ENCODE measurements around the gene COL24A1. TPM values are rescaled to one million over a fixed set of nuclear protein-coding genes. Genes with fewer than 3 reads are reported as not detected.

COL24A1 gene
- total RNA-seq, 1 experiment from 2014 or later = 0.35 TPM

DNA sequence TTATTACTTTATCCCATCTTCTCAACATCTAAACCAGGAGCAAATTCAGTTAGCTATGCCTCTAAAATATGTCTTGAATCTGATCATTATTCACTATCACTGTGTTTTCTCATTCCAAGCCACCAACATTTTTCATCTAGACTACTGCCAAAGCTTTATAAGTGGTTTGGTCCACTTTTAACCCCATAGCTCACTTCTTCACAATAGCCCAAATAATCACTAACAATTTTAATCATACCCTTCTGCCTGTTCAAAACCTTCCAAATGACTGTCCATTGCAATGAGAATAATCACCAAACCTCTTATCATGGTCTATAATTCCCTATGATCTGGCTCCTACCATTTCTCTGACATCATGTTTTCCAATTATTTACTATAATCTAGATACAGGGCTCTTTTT, 298.6 kb downstream of the COL24A1 start:
- DNase-seq = no peak
- Histone ChIP-seq H2AK5ac (ENCODE audit: insufficient read length, low read length) (no peak overlapping the region), H3K23me2 (ENCODE audit: insufficient read length, low read depth, low read length, poor library complexity, severe bottlenecking) (no peaks in the 10 kb centered on the region), H2BK15ac (ENCODE audit: low read depth, low read length) (no peak overlapping the region), H4K91ac (ENCODE audit: insufficient read length, low read depth, low read length) (no peak overlapping the region), H3K27ac (ENCODE audit: insufficient read length, low read depth, low read length) (no peak overlapping the region), H2AFZ (ENCODE audit: low read length) (no peak overlapping the region), H3K23ac (ENCODE audit: insufficient read length, low read depth, low read length) (no peak overlapping the region), H3K56ac (ENCODE audit: insufficient read length, low read depth, low read length) (no peak overlapping the region), H4K5ac (ENCODE audit: insufficient read length, low read depth, low read length) (no peak overlapping the region), H3K4me2 (ENCODE audit: insufficient read depth, insufficient read length, low read length) (no peak overlapping the region), H3K18ac (ENCODE audit: insufficient read length, low read depth, low read length) (no peak overlapping the region), H4K8ac (replicated peaks; ENCODE audit: insufficient read length, low read depth, low read length) (no peak overlapping the region), H2BK20ac (ENCODE audit: low read depth, low read length, poor library complexity, severe bottlenecking) (no peak overlapping the region), H3K79me1 (ENCODE audit: insufficient read depth, low read depth, low read length, poor library complexity, severe bottlenecking) (no peaks in the 10 kb centered on the region), H3K27me3 (ENCODE audit: insufficient read depth, low read length) (no peaks in the 10 kb centered on the region), H2BK5ac (ENCODE audit: insufficient read length, low read length) (no peak overlapping the region), H2BK12ac (ENCODE audit: insufficient read length, low read depth, low read length) (no peak overlapping the region), H3K14ac (ENCODE audit: insufficient read depth, low read length) (no peak overlapping the region), H3K9me3 (ENCODE audit: control insufficient read depth, low read depth, low read length) (no peaks in the 10 kb centered on the region), H3T11ph (ENCODE audit: low read length) (no peak overlapping the region), H3K79me2 (ENCODE audit: insufficient read depth, low read length) (no peaks in the 10 kb centered on the region), H4K20me1 (ENCODE audit: control insufficient read depth, insufficient read depth, insufficient read length) (no peaks in the 10 kb centered on the region), H2BK120ac (ENCODE audit: low read depth, low read length, poor library complexity, severe bottlenecking) (no peak overlapping the region), H3K4me1 (ENCODE audit: insufficient read depth, low read length) (no peaks in the 10 kb centered on the region), H3K9ac (ENCODE audit: extremely low read depth, insufficient read length, low read length) (no peak overlapping the region), H3K4ac (ENCODE audit: low read depth, low read length) (no peak overlapping the region)
- Mint-ChIP-seq H3K4me1 (no peaks in the 10 kb centered on the region), H3K27me3 (ENCODE audit: low read depth) (0 out of 2 replicates have a peak, but pooled peaks cover 2% of the 10 kb centered on the region), H3K36me3 (ENCODE audit: insufficient read depth in 1 of 3, low read depth in 3 of 3) (no peaks in the 10 kb centered on the region), H3K9me3 (no peaks in the 10 kb centered on the region), H3K27ac (no peak overlapping the region; a peak in 1 of 7 replicates), H3K4me3 (no peak overlapping the region)
- TF ChIP-seq, protein P1, sequence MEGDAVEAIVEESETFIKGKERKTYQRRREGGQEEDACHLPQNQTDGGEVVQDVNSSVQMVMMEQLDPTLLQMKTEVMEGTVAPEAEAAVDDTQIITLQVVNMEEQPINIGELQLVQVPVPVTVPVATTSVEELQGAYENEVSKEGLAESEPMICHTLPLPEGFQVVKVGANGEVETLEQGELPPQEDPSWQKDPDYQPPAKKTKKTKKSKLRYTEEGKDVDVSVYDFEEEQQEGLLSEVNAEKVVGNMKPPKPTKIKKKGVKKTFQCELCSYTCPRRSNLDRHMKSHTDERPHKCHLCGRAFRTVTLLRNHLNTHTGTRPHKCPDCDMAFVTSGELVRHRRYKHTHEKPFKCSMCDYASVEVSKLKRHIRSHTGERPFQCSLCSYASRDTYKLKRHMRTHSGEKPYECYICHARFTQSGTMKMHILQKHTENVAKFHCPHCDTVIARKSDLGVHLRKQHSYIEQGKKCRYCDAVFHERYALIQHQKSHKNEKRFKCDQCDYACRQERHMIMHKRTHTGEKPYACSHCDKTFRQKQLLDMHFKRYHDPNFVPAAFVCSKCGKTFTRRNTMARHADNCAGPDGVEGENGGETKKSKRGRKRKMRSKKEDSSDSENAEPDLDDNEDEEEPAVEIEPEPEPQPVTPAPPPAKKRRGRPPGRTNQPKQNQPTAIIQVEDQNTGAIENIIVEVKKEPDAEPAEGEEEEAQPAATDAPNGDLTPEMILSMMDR (conservative IDR thresholded peaks at IDR 0.05) = no peak
